Panc1 (cell line): ENCODE results near the gene GORASP2. TPM values are rescaled to one million over a fixed set of nuclear protein-coding genes. Genes with fewer than 3 reads are reported as not detected.

Experiments used
- ATAC-seq: fragments of 200-7000 bp; cut with Tn5 transposase; 2 replicates; pipeline ENCODE4 v1.9.1; 2020; ENCODE audit warnings: mild to moderate bottlenecking, moderate library complexity
- BruUV-seq: library from RNA; stranded (reverse); fragments of 400-500 nt; replicated peaks from 2 replicates; lab custom pipeline; 2021; lab: Mats Ljungman, UMichigan
- CTCF ChIA-PET: fragments of 300-600 bp; sonication (Branson Sonifier 250); formaldehyde crosslinking; loops from one replicate; lab custom pipeline; 2022; ENCODE audit warnings: antibody characterized with exemption; lab: Charles Lee
- POLR2A ChIA-PET: fragments of 300-600 bp; sonication (Branson Sonifier 250); formaldehyde crosslinking; loops from one replicate; lab custom pipeline; 2022; ENCODE audit warnings: antibody characterized with exemption; lab: Charles Lee
- DNase-seq: peaks from one replicate; pipeline ENCODE4 v3.0.0-alpha.2; 2010; ENCODE audit warnings: low read depth, low spot score
- H3K27ac ChIP-seq: 2 replicates; pipeline ENCODE4 v1.5.1; 2011; ENCODE audit warnings: mild to moderate bottlenecking, low read length, inconsistent platforms
- H3K27me3 ChIP-seq: fragments of 200-500 bp; sonication (Bioruptor generic); 2 replicates; pipeline ENCODE4 v1.6.0; 2014; ENCODE audit warnings: low read length, inconsistent platforms; ENCODE audit not compliant: control insufficient read depth, insufficient read depth
- H3K36me3 ChIP-seq: fragments of 200-500 bp; sonication (Bioruptor generic); 2 replicates; pipeline ENCODE4 v1.5.1; 2014; ENCODE audit warnings: inconsistent platforms, mild to moderate bottlenecking, low read length, moderate library complexity; ENCODE audit not compliant: control insufficient read depth, insufficient read depth
- H3K4me1 ChIP-seq: 2 replicates; pipeline ENCODE4 v1.5.1; 2011; ENCODE audit warnings: inconsistent platforms, mild to moderate bottlenecking, low read length, moderate library complexity; ENCODE audit not compliant: control insufficient read depth, insufficient read depth
- H3K4me3 ChIP-seq, 2 experiments: 2 replicates each; pipeline ENCODE4 v1.5.1; 2011 to 2012; ENCODE audit warnings: low read depth in 2 of 2, low read length in 2 of 2, mild to moderate bottlenecking in 2 of 2, inconsistent platforms in 1 of 2, moderate library complexity in 1 of 2
- H3K9me3 ChIP-seq: fragments of 200-500 bp; sonication (Bioruptor generic); 2 replicates; pipeline ENCODE4 v1.5.1; 2014; ENCODE audit warnings: low read depth, mild to moderate bottlenecking, inconsistent platforms, low read length, moderate library complexity; ENCODE audit not compliant: control insufficient read depth, insufficient read depth
- CTCF ChIP-seq: fragments of 450-650 bp; IDR thresholded peaks from 2 replicates; pipeline ENCODE4 v1.5.1; 2017; ENCODE audit warnings: mild to moderate bottlenecking
- POLR2AphosphoS5 ChIP-seq: IDR thresholded peaks from 2 replicates; pipeline ENCODE4 v1.6.1; 2012; ENCODE audit warnings: mild to moderate bottlenecking, low read depth, low read length, moderate library complexity
- REST ChIP-seq, 2 experiments: IDR thresholded peaks; 2 replicates each; pipeline ENCODE4 v1.6.1; 2011 to 2012; ENCODE audit warnings: low read depth in 2 of 2, control low read depth in 1 of 2, low read length in 1 of 2, mild to moderate bottlenecking in 1 of 2, moderate library complexity in 1 of 2; ENCODE audit not compliant: insufficient read depth in 1 of 2
- SIN3A ChIP-seq: IDR thresholded peaks from 2 replicates; pipeline ENCODE4 v1.6.1; 2012; ENCODE audit warnings: low read depth, mild to moderate bottlenecking, low read length, moderate library complexity, borderline replicate concordance; ENCODE audit not compliant: insufficient read depth
- TCF7L2 ChIP-seq: IDR thresholded peaks from 2 replicates; pipeline ENCODE4 v1.6.1; 2011; ENCODE audit warnings: mild to moderate bottlenecking, low read depth, low read length, inconsistent platforms
- in situ Hi-C: cut with HindIII; loops from 2 replicates; pipeline ENCODE4 v1.10.0; 2016; ENCODE audit warnings: low sequenced_read_pairs, low pct_unique_long_range_greater_than_20kb
- intact Hi-C: fragments of 100-400 bp; cut with micrococcal nuclease; formaldehyde crosslinking; loops from one replicate; pipeline ENCODE4 v1.10.0; 2022; ENCODE audit not compliant: unreplicated experiment
- total RNA-seq: library from RNA; stranded (reverse); gene quantifications from one replicate; pipeline ENCODE4 v1.2.1, GENCODE V29; 2021; ENCODE audit not compliant: unreplicated experiment

The GORASP2 gene
- total RNA-seq, 1 experiment from 2014 or later: 62.5 TPM

GRCh38 chr2:170984079-170984478 lies 55.0 kb downstream of the GORASP2 start:
- H3K9me3 ChIP-seq: no peaks in the 10 kb centered on the region
- intact Hi-C loops: no loop called here
- TF ChIP-seq REST (IDR thresholded peaks at IDR 0.05; ENCODE audit: insufficient read depth in 1 of 2, low read depth in 2 of 2, low read length in 1 of 2) (no peak), TCF7L2 (no peak), CTCF (no peak), POLR2AphosphoS5 (no peak)
- ATAC-seq: peak; percentile 43; the same call in 1 of the 2 replicates
- no peaks in the 10 kb centered on the region for H3K27me3 ChIP-seq
- no TSS peak for BruUV-seq
- POLR2A ChIA-PET: interaction anchor here (0.7 kb wide), 1 partner anchor 1111 kb away, joined by 11 read pairs; no protein-coding TSS in a partner anchor
- no peak overlapping the region for H3K27ac ChIP-seq
- in situ Hi-C loops: no loop called here
- H3K36me3 ChIP-seq: no peaks in the 10 kb centered on the region
- H3K4me1 ChIP-seq: no peaks in the 10 kb centered on the region
- no peak for DNase-seq
- CTCF ChIA-PET: no interaction called here
- H3K4me3 ChIP-seq: no peak overlapping the region

- Histone ChIP-seq H3K27ac (no peak overlapping the region), H3K9me3 (no peaks in the 10 kb centered on the region), H3K27me3 (no peaks in the 10 kb centered on the region), H3K4me3 (no peak overlapping the region), H3K36me3 (no peaks in the 10 kb centered on the region), H3K4me1 (no peaks in the 10 kb centered on the region)
- ATAC-seq (no peak), DNase-seq (no peak)
- BruUV-seq: no TSS peak
- intact Hi-C loops: loop anchor here (5.0 kb wide), 1 partner anchor 447 kb away; the partner anchor contains the start of genes DCAF17 and METTL8
- no peak for TF ChIP-seq TCF7L2
- no peak for TF ChIP-seq REST (IDR thresholded peaks at IDR 0.05; ENCODE audit: insufficient read depth in 1 of 2, low read depth in 2 of 2, low read length in 1 of 2)
- TF ChIP-seq POLR2AphosphoS5: no peak
- TF ChIP-seq SIN3A: no peak
- TF ChIP-seq CTCF: no peak
- in situ Hi-C loops: no loop called here
- POLR2A ChIA-PET: no interaction called here
- CTCF ChIA-PET: no interaction called here
Measured at GRCh38 chr2:170985407-170985806, 56.4 kb downstream of the GORASP2 start.
